GM18502 (cell line): Measurements from ENCODE around the gene B3GNT2.
"Not testable (repeated sequence)": the region's sequence is repeated elsewhere in the genome, so short reads cannot be mapped to it uniquely, and the experiment has no call there.

Experiments used
- ATAC-seq: cut with Tn5 transposase; IDR thresholded peaks from one replicate; pipeline ENCODE4 v1.9.1; 2021; ENCODE audit warnings: mild to moderate bottlenecking; ENCODE audit not compliant: unreplicated experiment, poor library complexity

Gene B3GNT2

GRCh38 chr2:62229082-62229605, 33.2 kb downstream of the B3GNT2 start:
- ATAC-seq: no peak

DNA sequence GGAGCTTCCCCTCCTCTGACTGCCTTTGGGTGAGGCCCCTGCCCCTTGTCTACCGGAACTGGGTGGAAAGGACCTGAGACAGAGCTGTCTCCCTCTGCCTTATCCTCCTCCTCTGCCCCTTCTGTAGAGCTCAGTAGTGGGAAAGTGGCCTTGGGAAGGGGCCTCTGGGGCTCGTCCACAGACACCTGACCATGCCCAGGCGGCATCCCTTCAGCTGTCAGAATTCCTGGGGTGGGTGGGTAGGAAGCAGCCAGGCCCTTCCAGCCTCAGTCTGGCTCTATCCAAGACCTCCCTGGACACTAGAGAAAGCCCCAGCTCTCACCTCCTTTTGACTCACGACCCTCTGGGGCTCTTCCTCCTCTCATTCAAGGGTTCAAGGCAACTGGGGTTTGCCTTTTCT, 35.6 kb downstream of the B3GNT2 start:
- ATAC-seq: no peak

GRCh38 chr2:62234755-62235655, 39.1 kb downstream of the B3GNT2 start:
- no peak for ATAC-seq

DNA sequence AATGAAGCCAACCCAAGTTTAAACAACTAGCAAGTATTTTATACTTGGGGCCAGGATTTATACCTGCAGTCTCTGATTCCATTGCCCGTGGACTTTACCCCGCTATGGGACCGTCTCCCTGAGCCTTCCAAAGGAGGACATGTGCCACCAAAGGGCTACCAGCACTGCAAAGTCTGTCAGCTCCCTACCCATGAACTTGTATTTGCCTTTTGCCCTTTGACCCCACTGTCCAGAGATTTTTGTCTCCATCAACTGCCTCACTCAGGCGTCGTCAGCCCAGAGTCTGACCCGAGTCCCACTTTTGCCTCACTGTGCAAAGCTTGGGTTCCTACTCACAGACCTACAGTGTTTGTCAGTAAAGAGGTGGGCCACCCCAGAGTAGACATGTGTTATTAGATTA, 40.6 kb downstream of the B3GNT2 start:
- no peak for ATAC-seq

- no peak for ATAC-seq
These were observed 42.3 kb downstream of the B3GNT2 start for GRCh38 chr2:62238236-62238635.

DNA sequence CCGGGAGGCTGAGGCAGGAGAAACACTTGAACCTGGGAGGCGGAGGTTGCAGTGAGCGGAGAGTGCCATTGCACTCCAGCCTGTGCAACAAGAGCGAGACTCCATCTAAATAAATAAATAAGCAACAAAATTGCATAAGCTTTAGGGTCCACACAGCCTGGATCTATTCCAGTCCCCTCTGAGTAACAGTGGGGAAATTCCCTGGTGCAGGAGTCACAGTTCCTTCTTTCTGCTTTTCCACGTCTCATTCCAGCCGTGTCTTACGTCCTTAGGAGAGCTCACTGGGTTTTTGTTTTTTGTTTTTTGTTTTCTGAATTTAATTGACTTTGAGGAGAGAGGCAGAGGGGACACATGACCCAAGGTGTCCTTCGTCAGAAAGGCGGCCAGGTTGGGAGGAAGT, 44.6 kb downstream of the B3GNT2 start:
- ATAC-seq: no peak

DNA sequence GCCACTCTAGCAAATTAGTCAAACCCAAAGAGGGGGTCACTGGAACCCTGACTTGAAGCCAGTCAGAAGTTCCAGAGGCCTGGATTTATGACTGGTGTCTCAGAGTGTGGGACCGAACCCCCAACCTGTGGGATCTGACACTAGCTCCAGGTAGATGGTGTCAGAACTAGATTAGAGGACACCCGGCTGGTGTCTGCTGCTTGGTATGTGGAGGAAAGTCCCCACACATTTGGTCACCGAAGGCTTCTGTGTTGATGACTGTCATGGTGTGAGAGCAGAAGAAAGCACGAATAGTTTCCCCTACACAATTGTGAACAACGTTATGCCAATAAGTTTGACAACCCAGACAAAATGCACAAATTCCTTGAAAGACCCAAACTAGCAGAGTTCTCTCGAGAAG, 48.1 kb downstream of the B3GNT2 start:
- no peak for ATAC-seq

DNA sequence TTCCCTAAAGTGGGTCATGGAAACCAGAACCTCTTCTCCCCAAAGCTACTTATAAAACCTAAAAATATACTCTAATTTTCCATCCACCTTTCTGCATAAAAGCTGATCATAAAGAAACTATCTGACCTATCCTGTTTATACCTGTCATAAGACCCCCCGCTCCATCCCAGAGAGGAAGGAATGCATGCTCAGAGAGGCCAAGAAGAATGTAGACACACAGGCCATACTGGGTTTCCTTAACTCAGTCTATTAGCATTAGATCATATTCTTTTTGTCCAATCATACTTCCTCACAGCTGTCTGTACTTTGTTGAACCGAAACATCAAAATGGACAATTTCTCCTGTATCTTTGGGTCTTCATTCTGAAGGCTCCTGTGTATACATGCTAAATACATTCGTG, 52.3 kb downstream of the B3GNT2 start:
- ATAC-seq: no peak

DNA sequence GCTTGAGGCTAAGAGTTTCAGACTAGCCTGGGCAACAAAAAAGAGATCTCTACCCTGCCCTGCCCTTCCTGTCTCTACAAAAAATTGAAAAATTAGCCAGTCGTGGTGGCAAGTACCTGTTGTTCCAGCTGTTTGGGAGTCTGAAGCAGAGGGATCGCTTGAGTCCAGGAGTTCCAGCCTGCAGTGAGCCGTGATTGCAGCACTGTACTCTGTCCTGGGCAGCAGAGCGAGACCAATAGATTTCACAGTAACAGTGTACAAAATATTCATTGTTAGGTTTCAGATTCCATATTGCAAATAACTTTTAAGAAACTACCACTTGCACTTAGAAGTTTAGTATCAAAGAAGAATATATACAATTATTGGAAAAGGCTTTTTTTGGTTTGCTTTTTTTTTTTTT, 54.3 kb downstream of the B3GNT2 start:
- no peak for ATAC-seq

- ATAC-seq: no peak
These were observed 58.7 kb downstream of the B3GNT2 start for GRCh38 chr2:62254424-62255266.

DNA sequence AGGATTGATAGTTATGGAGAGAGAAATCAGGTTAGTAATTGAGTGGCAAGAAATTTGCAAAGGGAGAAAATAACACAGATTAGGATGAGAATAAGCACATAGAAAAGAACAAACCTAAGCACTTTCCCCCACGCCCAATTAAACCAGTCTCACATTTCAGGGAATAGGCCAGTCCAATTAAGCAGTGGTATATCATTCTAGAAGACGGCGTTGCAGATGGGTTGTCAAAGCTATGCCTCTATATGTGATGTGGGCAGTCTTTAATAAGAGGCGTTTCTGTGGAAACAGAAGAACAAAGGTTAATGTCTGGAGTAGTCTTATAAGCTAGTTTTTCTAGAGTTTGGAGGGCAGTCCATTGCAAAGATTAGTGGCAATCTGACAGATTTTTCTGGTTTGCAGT, 61.6 kb downstream of the B3GNT2 start:
- ATAC-seq: no peak

GRCh38 chr2:62263076-62263715, 67.3 kb downstream of the B3GNT2 start:
- ATAC-seq: no peak

DNA sequence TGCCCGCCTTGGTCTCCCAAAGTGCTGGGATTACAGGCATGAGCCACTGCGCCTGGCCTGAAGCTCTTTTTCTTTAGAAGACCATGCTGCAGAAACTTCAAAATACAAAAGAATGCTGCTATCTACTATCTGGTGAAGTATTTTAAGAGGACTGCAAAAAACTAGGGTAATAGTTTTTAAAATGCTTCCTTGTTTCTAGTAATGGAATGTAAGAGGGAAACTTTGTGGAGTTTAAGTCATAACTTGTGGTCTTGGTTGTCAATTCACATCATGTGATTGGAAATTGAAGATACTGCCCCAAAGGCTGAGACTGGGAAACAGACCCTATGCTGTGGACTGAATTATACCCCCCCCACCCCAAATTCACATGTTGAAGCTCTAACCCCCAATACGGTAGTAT, 68.3 kb downstream of the B3GNT2 start:
- ATAC-seq: no peak

- no peak for ATAC-seq
These were observed 69.2 kb downstream of the B3GNT2 start for GRCh38 chr2:62265106-62265505.

DNA sequence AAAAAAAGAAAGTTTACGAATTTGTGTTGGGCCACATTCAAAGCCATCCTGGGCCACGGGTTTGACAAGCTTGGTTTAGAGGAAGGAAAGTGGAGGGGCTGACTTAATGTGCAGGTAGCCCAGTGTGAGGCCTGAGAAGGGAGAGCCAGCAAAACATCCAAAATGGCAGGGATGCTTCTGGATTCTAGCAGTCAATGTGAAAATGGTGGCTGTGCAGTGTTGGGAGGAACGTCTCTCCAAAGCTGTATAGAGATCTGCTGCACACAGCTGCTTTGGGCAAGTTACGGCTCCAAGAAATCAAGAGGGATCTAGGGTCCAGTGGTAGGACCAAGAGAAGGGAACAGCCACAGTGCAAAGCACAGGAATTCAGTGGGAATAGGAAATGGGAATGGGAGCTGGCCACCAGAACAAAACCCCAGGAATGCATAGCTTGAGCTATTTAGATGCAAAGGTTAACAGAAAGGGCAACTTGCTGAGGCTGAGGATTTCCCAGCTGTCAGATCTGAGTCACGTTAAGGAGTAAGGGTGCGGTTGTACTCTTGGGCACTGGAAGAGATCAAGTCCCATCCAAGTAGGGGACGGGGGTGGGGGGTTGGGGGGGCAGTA, 70.6 kb downstream of the B3GNT2 start:
- no peak for ATAC-seq

- ATAC-seq: no peak
These were observed 71.8 kb downstream of the B3GNT2 start for GRCh38 chr2:62267696-62268095.

- ATAC-seq: not testable (repeated sequence)
These were observed 72.8 kb downstream of the B3GNT2 start for GRCh38 chr2:62268681-62269188.

DNA sequence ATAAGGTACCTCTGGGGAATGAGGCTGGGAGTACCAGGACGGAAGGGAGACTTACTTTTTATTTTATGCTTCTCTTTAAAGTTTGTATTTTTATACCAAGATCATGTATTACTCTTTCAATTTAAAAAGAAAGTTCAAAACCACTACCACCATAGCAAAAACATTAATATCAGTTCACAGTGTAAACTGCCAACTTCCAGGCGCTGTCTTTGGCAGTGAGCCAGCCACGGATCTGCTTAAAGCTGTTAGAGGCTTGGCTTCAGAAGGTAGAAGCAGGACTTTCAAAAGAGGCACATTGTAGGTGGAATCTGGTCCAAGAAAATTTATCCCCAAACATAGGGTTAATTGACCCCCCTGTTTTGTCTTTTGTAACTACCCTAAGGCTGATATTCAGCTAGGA, 74.8 kb downstream of the B3GNT2 start:
- ATAC-seq: no peak
